Chondrocyte (in vitro differentiated cells): ENCODE results near the gene POLR3GL. TPM values are rescaled to one million over a fixed set of nuclear protein-coding genes. Genes with fewer than 3 reads are reported as not detected.

Experiments
- DNase-seq: peaks from one replicate; pipeline ENCODE4 v3.0.0; 2021; ENCODE audit warnings: mixed read lengths, low spot score
- H3K27ac Mint-ChIP-seq: one replicate; pipeline ENCODE4 v1.8.0; 2021; ENCODE audit warnings: mild to moderate bottlenecking, moderate library complexity, mixed read lengths; ENCODE audit not compliant: unreplicated experiment
- H3K27me3 Mint-ChIP-seq: 2 replicates; pipeline ENCODE4 v1.8.0; 2021; ENCODE audit warnings: low read depth, mixed read lengths
- H3K36me3 Mint-ChIP-seq: 2 replicates; pipeline ENCODE4 v1.8.0; 2021; ENCODE audit warnings: low read depth, mixed read lengths
- H3K4me1 Mint-ChIP-seq: 2 replicates; pipeline ENCODE4 v1.8.0; 2021; ENCODE audit warnings: low read depth, mild to moderate bottlenecking, mixed read lengths
- H3K4me3 Mint-ChIP-seq: one replicate; pipeline ENCODE4 v1.8.0; 2021; ENCODE audit warnings: mild to moderate bottlenecking, moderate library complexity, mixed read lengths; ENCODE audit not compliant: unreplicated experiment
- H3K9me3 Mint-ChIP-seq: 2 replicates; pipeline ENCODE4 v1.8.0; 2021; ENCODE audit warnings: low read depth, mixed read lengths
- CTCF ChIP-seq: fragments of 200-600 bp; sonication (generic); IDR thresholded peaks from 2 replicates; pipeline ENCODE4 v1.5.0; 2021; ENCODE audit warnings: antibody characterized with exemption, mild to moderate bottlenecking, moderate library complexity
- total RNA-seq: library from RNA; stranded (reverse); gene quantifications from 3 replicates; pipeline ENCODE4 v1.2.1, GENCODE V29; 2021

POLR3GL gene
- total RNA-seq, 1 donor from 2014 or later: 13.3 TPM

GRCh38 chr1:145963265-145964019 is 1.0 kb upstream of the POLR3GL start:
- Mint-ChIP-seq H3K4me3 (peak overlapping the region; percentile 88), H3K36me3 (peaks cover 2% of the 10 kb centered on the region), H3K27me3 (no peaks in the 10 kb centered on the region), H3K27ac (peak overlapping the region; percentile 97), H3K4me1 (peaks cover 57% of the 10 kb centered on the region), H3K9me3 (peaks cover 3% of the 10 kb centered on the region)
- no peak for DNase-seq
- no peak for TF ChIP-seq CTCF

- no peak for TF ChIP-seq CTCF
- Mint-ChIP-seq H3K27ac (peak overlapping the region; percentile 97), H3K9me3 (peaks cover 3% of the 10 kb centered on the region), H3K4me1 (peaks cover 45% of the 10 kb centered on the region), H3K4me3 (peak overlapping the region; percentile 88), H3K27me3 (no peaks in the 10 kb centered on the region), H3K36me3 (peaks cover 2% of the 10 kb centered on the region)
- no peak for DNase-seq
Measured at GRCh38 chr1:145965119-145965744, 742 bp downstream of the POLR3GL start.

GRCh38 chr1:145967288-145967687 is 2.8 kb downstream of the POLR3GL start:
- no peaks in the 10 kb centered on the region for H3K27me3 Mint-ChIP-seq
- no peak for TF ChIP-seq CTCF

GRCh38 chr1:145972580-145972979 is 8.1 kb downstream of the POLR3GL start:
- Mint-ChIP-seq H3K4me3 (no peak overlapping the region), H3K9me3 (peaks cover under 1% of the 10 kb centered on the region), H3K27ac (no peak overlapping the region), H3K36me3 (peaks cover under 1% of the 10 kb centered on the region), H3K4me1 (no peaks in the 10 kb centered on the region), H3K27me3 (no peaks in the 10 kb centered on the region)
- TF ChIP-seq CTCF: no peak
- DNase-seq: no peak

More at GRCh38 chr1:145967288-145967687, 2.8 kb downstream of the POLR3GL start:
- DNase-seq: no peak
- H3K4me3 Mint-ChIP-seq: no peak overlapping the region
- H3K27ac Mint-ChIP-seq: no peak overlapping the region
- peaks cover 28% of the 10 kb centered on the region for H3K4me1 Mint-ChIP-seq
- H3K9me3 Mint-ChIP-seq: peaks cover 3% of the 10 kb centered on the region
- H3K36me3 Mint-ChIP-seq: peaks cover 2% of the 10 kb centered on the region

GRCh38 chr1:145974721-145975120 is 10.2 kb downstream of the POLR3GL start:
- no peak overlapping the region for H3K4me3 Mint-ChIP-seq

More at GRCh38 chr1:145974721-145975120, 10.2 kb downstream of the POLR3GL start:
- Mint-ChIP-seq H3K36me3 (no peaks in the 10 kb centered on the region), H3K4me1 (no peaks in the 10 kb centered on the region), H3K9me3 (no peaks in the 10 kb centered on the region), H3K27me3 (no peaks in the 10 kb centered on the region), H3K27ac (no peak overlapping the region)
- no peak for TF ChIP-seq CTCF
- no peak for DNase-seq
